A673 (cell line): ENCODE measurements around the gene PROX1. TPM values are rescaled to one million over a fixed set of nuclear protein-coding genes. Genes with fewer than 3 reads are reported as not detected.

Source experiments
- BruUV-seq: library from RNA; stranded (reverse); fragments of 400-500 nt; replicated peaks from 2 replicates; lab custom pipeline; 2021; lab: Mats Ljungman, UMichigan
- CTCF ChIA-PET: fragments of 300-600 bp; sonication (Branson Sonifier 250); formaldehyde crosslinking; loops from one replicate; lab custom pipeline; 2022; ENCODE audit warnings: antibody characterized with exemption; lab: Charles Lee
- POLR2A ChIA-PET: fragments of 300-600 bp; sonication (Branson Sonifier 250); formaldehyde crosslinking; loops from one replicate; lab custom pipeline; 2022; ENCODE audit warnings: antibody characterized with exemption; ENCODE audit not compliant: low non-redundant PET; lab: Charles Lee
- DNase-seq: peaks from one replicate; pipeline ENCODE4 v3.0.0-alpha.2; 2015; ENCODE audit warnings: low spot score
- H3K27ac ChIP-seq: fragments of 200-600 bp; sonication (generic); 2 replicates; pipeline ENCODE4 v1.5.1; 2016; ENCODE audit warnings: mixed run types, low read depth, mild to moderate bottlenecking, mixed read lengths, antibody characterized with exemption, low read length; ENCODE audit not compliant: poor library complexity, severe bottlenecking
- H3K27me3 ChIP-seq: fragments of 200-600 bp; sonication (generic); replicated peaks from 2 replicates; pipeline ENCODE4 v1.6.1; 2017; ENCODE audit warnings: mixed run types, low read depth, mild to moderate bottlenecking, mixed read lengths, antibody characterized with exemption, low read length; ENCODE audit not compliant: insufficient read depth, poor library complexity
- H3K36me3 ChIP-seq: fragments of 200-600 bp; sonication (generic); 2 replicates; pipeline ENCODE4 v1.6.1; 2016; ENCODE audit warnings: mixed run types, mild to moderate bottlenecking, mixed read lengths, antibody characterized with exemption, low read length; ENCODE audit not compliant: insufficient read depth, poor library complexity, severe bottlenecking
- H3K4me1 ChIP-seq: fragments of 200-600 bp; sonication (generic); 2 replicates; pipeline ENCODE4 v1.6.1; 2017; ENCODE audit warnings: mixed run types, mild to moderate bottlenecking, mixed read lengths, antibody characterized with exemption, low read length; ENCODE audit not compliant: insufficient read depth, poor library complexity, severe bottlenecking
- H3K4me3 ChIP-seq: fragments of 200-600 bp; sonication (generic); 2 replicates; pipeline ENCODE4 v1.5.1; 2016; ENCODE audit warnings: low read depth, mixed run types, mild to moderate bottlenecking, mixed read lengths, low read length; ENCODE audit not compliant: poor library complexity, severe bottlenecking
- H3K9me3 ChIP-seq: fragments of 200-600 bp; sonication (generic); 2 replicates; pipeline ENCODE4 v1.6.1; 2016; ENCODE audit warnings: mixed run types, low read depth, mild to moderate bottlenecking, mixed read lengths, antibody characterized with exemption, low read length; ENCODE audit not compliant: poor library complexity, severe bottlenecking
- CTCF ChIP-seq: fragments of 300-800, 200-600 bp; sonication (generic); conservative IDR thresholded peaks from 2 replicates; pipeline ENCODE4 v1.5.1; 2017; ENCODE audit warnings: low read depth, mild to moderate bottlenecking, antibody characterized with exemption, low read length, moderate library complexity, mixed read lengths
- EZH2 ChIP-seq: fragments of 200-600 bp; sonication (generic); IDR thresholded peaks from 2 replicates; pipeline ENCODE4 v1.6.1; 2017; ENCODE audit warnings: borderline replicate concordance, low read depth, mild to moderate bottlenecking, mixed read lengths, antibody characterized with exemption, low read length; ENCODE audit not compliant: poor library complexity, severe bottlenecking
- intact Hi-C: fragments of 100-400 bp; cut with micrococcal nuclease; formaldehyde crosslinking; loops from one replicate; pipeline ENCODE4 v1.10.0; 2022; ENCODE audit not compliant: unreplicated experiment
- total RNA-seq: library from RNA; stranded (reverse); gene quantifications from 2 replicates; pipeline ENCODE4 v1.2.3, GENCODE V29; 2021

Gene PROX1
- total RNA-seq, 1 experiment from 2014 or later, result not detected

- intact Hi-C loops, result no loop called here
- Histone ChIP-seq H3K27ac (no peak overlapping the region), H3K4me3 (no peak overlapping the region), H3K27me3 (no peaks in the 10 kb centered on the region), H3K4me1 (no peaks in the 10 kb centered on the region), H3K9me3 (no peaks in the 10 kb centered on the region), H3K36me3 (no peaks in the 10 kb centered on the region)
- TF ChIP-seq CTCF (no peak), EZH2 (no peak)
- POLR2A ChIA-PET, result no interaction called here
- no peak for DNase-seq
- CTCF ChIA-PET, result no interaction called here
- no TSS peak for BruUV-seq
These were observed 64.0 kb downstream of the PROX1 start for GRCh38 chr1:214051786-214052185.

- TF ChIP-seq EZH2 (no peak), CTCF (no peak)
- intact Hi-C loops, result no loop called here
- H3K36me3 ChIP-seq, result no peaks in the 10 kb centered on the region
- H3K27ac ChIP-seq, result no peak overlapping the region
- POLR2A ChIA-PET, result no interaction called here
- peaks cover 36% of the 10 kb centered on the region for H3K27me3 ChIP-seq
- no TSS peak for BruUV-seq
- H3K9me3 ChIP-seq, result no peaks in the 10 kb centered on the region
- no peaks in the 10 kb centered on the region for H3K4me1 ChIP-seq
- CTCF ChIA-PET, result no interaction called here
- DNase-seq, result no peak
- H3K4me3 ChIP-seq, result no peak overlapping the region
These were observed 70.3 kb downstream of the PROX1 start for GRCh38 chr1:214058076-214058475.

GRCh38 chr1:214066190-214066589 lies 78.4 kb downstream of the PROX1 start:
- H3K36me3 ChIP-seq, result no peaks in the 10 kb centered on the region
- no peak overlapping the region for H3K27ac ChIP-seq
- CTCF ChIA-PET, result no interaction called here
- TF ChIP-seq EZH2 (no peak), CTCF (no peak)
- H3K9me3 ChIP-seq, result no peaks in the 10 kb centered on the region
- BruUV-seq, result no TSS peak
- H3K4me3 ChIP-seq, result no peak overlapping the region
- POLR2A ChIA-PET, result no interaction called here
- H3K27me3 ChIP-seq, result peaks cover 96% of the 10 kb centered on the region
- intact Hi-C loops, result no loop called here
- H3K4me1 ChIP-seq, result no peaks in the 10 kb centered on the region
- DNase-seq, result no peak
